ENCODE measurements around the gene GABRD.

Gene GABRD

DNA sequence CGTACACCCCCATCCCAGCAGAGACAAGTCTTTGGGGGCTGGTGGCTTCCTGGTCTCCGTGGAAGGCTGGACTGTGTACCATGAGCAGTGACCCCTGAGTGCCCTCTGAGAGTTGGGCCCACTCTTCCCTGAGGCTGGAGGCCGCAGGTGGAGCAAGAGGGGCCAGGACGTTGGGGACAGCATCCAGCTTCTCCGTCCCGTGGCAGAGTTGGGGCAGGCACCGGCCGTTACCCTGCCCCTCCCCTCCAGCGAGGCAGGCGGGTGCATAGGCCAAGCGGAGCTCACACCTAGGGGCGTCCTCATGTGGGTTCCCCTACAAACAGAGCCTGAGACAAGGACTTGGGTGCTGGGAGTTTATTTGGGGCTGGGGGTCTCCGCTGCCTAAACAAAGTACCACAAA, 14.0 kb downstream of the GABRD start:
- in situ Hi-C loops (cut with MboI; ENCODE audit: low sequenced_read_pairs) = no loop called here

GRCh38 chr1:2036287-2036686, 17.1 kb downstream of the GABRD start:
- in situ Hi-C loops (cut with MboI; ENCODE audit: low sequenced_read_pairs) = no loop called here

DNA sequence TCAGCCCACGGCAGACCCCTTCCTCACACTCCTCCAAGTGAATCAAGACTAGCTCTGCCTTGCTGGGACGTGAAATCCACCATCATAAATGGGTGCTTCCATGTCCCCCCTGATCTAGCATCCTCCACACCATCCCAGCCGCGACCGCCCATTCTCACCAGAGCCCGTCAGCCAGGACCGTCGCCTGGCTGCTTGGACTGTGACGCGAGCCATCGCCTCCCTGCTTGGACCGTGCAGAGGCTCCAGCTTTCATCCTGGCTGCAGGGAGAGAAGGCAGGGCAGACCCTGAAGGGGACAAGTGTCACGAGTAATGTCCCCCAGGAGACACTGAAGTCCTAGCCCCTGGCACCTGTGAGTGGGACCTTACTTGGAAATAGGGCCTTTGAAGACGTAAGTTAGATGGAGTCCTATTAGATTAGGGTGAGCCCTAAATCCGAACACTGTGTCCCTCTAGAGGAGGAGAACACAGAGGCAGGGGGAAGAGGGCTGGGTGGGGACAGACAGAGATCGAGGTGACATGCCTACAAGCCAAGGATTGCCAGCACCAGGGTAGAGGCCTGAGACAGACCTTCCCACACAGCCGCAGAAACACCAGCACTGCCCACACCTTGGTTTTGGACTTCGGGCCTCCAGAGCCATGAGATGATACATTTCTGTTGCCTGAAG, 18.3 kb downstream of the GABRD start:
- in situ Hi-C loops (cut with MboI; ENCODE audit: low sequenced_read_pairs) = no loop called here

DNA sequence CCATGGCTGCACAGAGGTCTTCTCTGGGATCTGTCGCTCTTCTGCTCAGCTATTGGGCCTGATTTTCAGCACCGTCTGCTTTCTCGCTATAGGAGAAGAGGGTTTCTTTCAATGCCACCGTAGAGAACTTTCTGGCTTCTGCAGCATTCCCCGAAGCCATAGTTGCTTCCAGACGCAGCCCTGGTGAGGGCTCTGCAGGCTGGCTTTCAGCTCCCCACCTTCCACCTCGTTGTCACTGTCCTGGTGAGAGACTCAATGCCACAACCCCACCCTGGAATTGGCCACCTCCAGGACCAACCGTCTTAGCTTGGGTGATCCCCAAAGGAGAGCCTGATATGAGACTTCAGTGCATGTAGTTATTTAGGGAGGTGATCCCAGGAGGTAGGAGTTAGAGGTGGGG, 19.1 kb downstream of the GABRD start:
- in situ Hi-C loops (cut with MboI; ENCODE audit: low sequenced_read_pairs) = no loop called here

DNA sequence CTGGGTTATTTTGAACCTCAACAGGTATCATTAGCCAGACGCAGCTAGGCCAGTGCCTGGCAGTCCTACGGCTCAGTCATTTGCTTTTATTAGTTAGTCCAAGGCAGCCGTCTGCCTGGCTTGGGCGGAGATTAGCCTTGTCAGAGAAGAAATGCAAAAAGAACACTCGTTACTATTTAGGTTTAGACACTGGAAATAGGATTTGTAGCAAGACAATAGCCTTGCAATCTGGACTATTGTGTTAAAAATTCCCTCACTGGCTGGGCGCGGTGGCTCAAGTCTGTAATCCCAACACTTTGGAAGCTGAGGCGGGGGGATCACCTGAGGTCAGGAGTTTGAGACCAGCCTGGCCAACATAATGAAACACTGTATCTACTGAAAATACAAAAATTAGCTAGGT, 20.1 kb downstream of the GABRD start:
- in situ Hi-C loops (cut with MboI; ENCODE audit: low sequenced_read_pairs) = no loop called here

- in situ Hi-C loops (cut with MboI; ENCODE audit: low sequenced_read_pairs) = loop anchor here (10.0 kb wide), 1 partner anchor 77 kb away; no protein-coding TSS in a partner anchor
Observed at GRCh38 chr1:2041305-2041704, 22.2 kb downstream of the GABRD start.

GRCh38 chr1:2041887-2042286, 22.7 kb downstream of the GABRD start:
- in situ Hi-C loops (cut with MboI; ENCODE audit: low sequenced_read_pairs) = loop anchor here (10.0 kb wide), 1 partner anchor 77 kb away; no protein-coding TSS in a partner anchor

DNA sequence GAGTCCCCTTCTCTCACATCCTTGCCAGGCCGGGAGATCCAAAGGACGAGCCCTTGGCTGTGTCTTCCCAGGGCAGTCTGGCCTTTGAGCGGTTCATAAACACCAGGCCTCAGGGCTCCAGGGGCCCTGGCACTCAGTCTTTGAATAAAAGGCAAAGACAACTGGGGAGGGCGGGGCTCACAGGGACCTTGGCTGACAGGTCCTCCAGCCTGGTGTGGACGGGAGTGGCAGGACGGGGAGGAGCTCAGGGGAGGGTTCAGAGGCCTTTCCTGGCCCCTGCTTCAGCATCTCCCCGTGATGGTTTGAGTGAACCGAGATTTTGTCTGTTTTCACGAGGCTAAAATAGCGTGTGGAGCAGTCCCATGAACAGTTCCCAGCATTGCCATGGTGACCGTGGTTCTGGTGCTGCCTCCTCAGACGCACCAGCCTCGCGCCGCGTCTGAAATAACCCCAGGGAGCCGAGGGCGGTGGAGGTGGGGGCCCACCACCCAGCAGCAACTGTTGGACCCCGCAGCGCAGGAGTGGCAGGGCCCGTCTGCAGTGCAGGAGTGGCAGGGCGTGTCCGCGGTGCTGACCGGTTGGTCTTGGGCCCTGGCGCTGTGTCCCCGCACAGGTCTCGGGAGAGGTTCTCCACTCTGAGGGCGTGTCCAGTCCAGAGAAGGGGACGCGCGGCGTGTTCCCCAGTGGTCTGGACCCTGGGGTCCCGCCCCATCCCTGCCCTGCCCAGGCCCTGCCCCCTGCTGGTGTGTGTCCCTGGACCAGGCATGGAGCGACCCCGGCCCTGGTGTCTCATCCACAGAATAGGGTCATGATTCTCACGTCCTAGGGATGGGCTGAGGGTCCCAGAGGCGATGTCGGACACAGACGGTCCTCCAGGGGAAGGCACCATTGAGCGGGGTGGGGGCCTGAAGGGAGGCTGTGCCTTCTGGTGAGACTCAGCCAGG, 24.0 kb downstream of the GABRD start:
- in situ Hi-C loops (cut with MboI; ENCODE audit: low sequenced_read_pairs) = loop anchor here (10.0 kb wide), 1 partner anchor 78 kb away; no protein-coding TSS in a partner anchor

- in situ Hi-C loops (cut with MboI; ENCODE audit: low sequenced_read_pairs) = loop anchor here (10.0 kb wide), 1 partner anchor 79 kb away; no protein-coding TSS in a partner anchor
Observed at GRCh38 chr1:2043886-2044285, 24.7 kb downstream of the GABRD start.

DNA sequence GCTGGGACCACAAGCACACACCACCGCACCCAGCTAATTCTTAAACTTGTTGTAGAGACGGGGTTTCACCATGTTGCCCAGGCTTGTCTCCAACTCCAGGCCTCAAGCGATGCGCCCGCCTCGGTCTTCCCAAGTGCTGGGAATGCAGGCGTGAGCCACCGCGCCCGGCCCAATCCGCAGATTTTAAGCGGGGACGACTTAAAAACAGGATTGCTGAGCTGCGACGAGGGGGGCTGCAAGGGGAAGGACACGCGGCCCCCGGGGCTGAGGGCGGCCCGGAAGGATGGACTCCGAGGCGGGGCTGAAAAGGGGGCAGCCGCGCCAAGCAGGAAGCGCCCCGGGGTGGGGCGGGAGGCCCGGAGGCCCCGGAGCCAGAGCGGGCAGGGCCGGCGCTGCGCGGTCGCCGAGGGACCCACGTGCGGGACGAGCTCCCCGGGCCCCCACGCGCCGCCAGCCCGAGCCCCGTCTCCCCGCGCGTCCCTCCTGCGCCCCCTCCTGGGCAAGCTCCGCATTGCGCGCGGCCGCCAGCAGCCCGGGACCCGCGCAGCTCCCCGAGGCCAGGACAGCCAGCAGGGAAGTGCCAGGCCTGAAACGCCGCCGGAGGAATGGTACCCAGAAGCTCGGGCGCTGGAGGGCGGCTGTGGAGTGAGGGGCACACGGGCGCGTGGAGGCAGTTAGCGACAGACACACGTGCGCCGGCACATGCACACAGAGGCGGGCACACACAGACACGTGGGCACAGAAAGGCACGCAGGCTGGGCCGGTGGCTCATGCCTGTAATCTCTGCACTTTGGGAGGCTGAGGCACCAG, 25.6 kb downstream of the GABRD start:
- in situ Hi-C loops (cut with MboI; ENCODE audit: low sequenced_read_pairs) = loop anchor here (10.0 kb wide), 1 partner anchor 80 kb away; no protein-coding TSS in a partner anchor

GRCh38 chr1:2045468-2046173, 26.5 kb downstream of the GABRD start:
- in situ Hi-C loops (cut with MboI; ENCODE audit: low sequenced_read_pairs) = loop anchor here (10.0 kb wide), 1 partner anchor 81 kb away; no protein-coding TSS in a partner anchor

DNA sequence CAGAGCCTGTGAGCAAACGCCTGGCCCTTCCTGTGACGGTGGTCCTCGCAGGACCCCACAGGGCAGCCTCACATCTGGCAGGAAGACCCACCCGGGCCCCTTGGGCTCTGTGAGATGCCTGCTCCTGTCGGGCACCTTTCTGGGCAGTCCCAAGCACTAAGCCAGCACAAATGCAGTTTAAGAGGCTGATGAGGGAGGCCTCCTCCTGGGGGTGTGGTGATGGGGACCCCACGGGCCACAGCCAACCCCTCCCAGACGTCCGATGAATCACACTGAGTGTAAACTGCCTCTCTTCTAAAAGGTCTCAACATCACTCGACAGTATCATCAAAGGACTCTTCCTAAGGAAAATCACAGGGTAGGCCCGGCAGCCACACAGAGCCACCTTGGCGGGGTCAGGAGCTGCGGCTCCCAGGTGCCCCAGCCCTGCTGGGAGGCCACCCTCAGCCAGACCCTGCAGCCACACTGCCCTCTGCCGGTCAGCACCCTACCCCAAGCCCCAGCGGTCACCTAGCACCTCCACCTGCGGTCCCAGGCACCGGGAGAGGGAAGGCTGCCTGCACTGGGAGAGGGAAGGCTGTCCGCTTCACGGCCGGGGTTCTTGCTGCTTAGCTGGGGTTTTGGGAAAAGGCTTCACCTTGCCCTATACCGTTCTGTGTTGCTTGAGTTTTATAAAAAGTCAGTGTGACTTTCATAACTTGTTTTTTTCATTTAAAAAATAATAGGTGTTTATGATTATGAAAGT, 27.2 kb downstream of the GABRD start:
- in situ Hi-C loops (cut with MboI; ENCODE audit: low sequenced_read_pairs) = loop anchor here (10.0 kb wide), 1 partner anchor 82 kb away; no protein-coding TSS in a partner anchor

GRCh38 chr1:2046953-2047748, 28.0 kb downstream of the GABRD start:
- in situ Hi-C loops (cut with MboI; ENCODE audit: low sequenced_read_pairs) = loop anchor here (10.0 kb wide), 1 partner anchor 82 kb away; no protein-coding TSS in a partner anchor

GRCh38 chr1:2047749-2048729, 28.9 kb downstream of the GABRD start:
- in situ Hi-C loops (cut with MboI; ENCODE audit: low sequenced_read_pairs) = loop anchor here (10.0 kb wide), 1 partner anchor 83 kb away; no protein-coding TSS in a partner anchor

DNA sequence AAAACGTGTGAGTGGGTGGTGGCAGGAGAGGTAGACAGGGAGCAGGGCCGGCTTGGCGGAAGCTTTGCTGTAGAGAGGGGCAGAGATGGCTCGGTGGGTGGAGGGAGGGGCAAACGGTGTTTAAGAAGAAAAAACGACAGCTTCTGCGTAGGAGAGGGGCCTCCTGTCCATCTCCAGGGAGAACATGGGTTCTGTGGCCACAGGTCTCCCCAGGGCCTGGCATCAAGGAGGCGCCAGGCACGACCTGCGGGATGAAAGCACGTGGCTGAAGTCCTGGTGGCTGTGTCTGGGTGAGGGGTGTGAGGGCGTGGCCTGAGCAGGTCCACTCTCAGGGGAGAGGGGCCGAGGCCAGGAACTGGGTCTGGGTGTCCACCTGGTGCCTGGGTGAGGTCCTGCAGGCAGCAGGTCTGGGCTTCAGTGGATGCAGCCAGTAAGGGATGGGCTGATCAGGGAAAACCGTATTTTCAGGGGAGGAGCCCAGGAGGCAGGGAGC, 30.1 kb downstream of the GABRD start:
- in situ Hi-C loops (cut with MboI; ENCODE audit: low sequenced_read_pairs) = loop anchor here (10.0 kb wide), 1 partner anchor 84 kb away; no protein-coding TSS in a partner anchor

GRCh38 chr1:2049718-2050431, 30.7 kb downstream of the GABRD start, which contains the start of gene PRKCZ:
PRKCZ (plus strand) TSS chr1:2050411; CDS start chr1:2050631, 220 bp downstream.
- in situ Hi-C loops (cut with MboI; ENCODE audit: low sequenced_read_pairs) = loop anchor here (10.0 kb wide), 1 partner anchor 85 kb away; no protein-coding TSS in a partner anchor
